AG08396 (cell line): Measurements from ENCODE around the gene SP100.
A peak's percentile ranks its signal among the peaks of the same experiment; 100 is the strongest.
"Not testable (repeated sequence)": the region's sequence is repeated elsewhere in the genome, so short reads cannot be mapped to it uniquely, and the experiment has no call there.

Source experiments
- DNase-seq: peaks from one replicate; pipeline ENCODE4 v3.0.0; 2012; ENCODE audit warnings: low spot score, mixed read lengths

SP100 gene

GRCh38 chr2:230416061-230416721 is at the start of gene SP100:
SP100 (plus strand) TSS chr2:230416201; CDS start chr2:230416297, 96 bp downstream.
- peak; percentile 76 for DNase-seq

GRCh38 chr2:230382108-230382507 is 33.9 kb upstream of the SP100 start:
- DNase-seq: no peak

- DNase-seq: no peak
These were observed 32.5 kb upstream of the SP100 start for GRCh38 chr2:230383453-230383852.

- no peak for DNase-seq
These were observed 31.0 kb upstream of the SP100 start for GRCh38 chr2:230384986-230385385.

- no peak for DNase-seq
These were observed 21.7 kb upstream of the SP100 start for GRCh38 chr2:230394301-230394700.

DNA sequence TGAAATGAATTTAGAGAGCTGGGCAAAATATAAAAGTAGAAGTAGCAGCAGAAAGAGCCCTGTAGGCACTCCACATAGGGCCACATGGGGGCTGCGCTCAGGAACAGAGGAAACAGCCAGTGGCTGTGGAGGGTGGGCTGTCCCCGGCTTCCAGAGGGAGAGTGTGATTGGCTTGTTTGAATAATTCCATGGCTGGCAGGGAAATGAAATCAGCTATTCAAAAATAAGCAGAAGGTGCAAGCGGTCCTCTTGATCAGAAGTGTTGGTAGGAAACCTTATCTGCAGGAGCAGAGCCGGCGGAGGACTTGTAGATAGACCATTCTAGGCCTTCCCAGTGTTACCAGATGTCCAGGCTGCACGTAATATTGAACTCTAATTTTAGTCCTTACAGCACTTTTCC is 17.3 kb upstream of the SP100 start:
- DNase-seq: not testable (repeated sequence)

DNA sequence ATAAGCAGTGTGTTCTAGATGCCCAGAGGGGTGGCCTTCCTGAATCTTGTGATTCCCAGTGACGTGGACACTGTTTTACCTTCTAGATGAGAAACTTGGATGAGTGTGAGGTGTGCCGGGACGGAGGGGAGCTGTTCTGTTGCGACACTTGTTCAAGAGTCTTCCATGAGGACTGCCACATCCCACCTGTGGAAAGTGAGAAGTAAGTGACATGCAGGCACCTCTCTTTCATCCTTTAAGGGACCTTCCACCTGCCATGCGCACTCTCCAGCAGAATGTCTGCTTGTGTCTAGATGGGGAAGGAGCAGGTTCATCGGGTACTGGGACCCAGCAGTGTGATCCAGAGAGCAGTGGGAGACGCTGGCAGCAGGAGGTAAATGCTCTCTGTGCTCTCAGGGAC is 16.0 kb upstream of the SP100 start:
- DNase-seq: no peak

DNA sequence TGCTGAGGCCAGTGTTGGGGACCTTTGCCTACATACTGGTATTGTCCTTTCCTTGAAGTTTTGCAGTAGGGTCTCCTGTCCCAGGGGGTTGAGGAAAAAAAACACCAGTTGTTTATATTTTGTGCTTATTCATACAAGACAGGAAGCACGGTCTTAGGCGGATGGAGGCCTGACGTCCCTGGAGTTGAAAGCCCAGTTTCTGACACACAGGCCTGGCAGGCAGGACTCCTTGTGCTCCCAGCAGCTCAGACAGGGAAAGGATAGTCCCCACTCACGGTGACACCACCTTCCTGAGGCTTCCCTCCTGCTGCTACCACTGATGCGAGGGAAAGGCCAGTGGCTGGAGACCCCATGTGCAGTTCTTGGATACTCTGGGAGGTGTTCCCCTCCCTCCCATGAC is 15.5 kb upstream of the SP100 start:
- no peak for DNase-seq

DNA sequence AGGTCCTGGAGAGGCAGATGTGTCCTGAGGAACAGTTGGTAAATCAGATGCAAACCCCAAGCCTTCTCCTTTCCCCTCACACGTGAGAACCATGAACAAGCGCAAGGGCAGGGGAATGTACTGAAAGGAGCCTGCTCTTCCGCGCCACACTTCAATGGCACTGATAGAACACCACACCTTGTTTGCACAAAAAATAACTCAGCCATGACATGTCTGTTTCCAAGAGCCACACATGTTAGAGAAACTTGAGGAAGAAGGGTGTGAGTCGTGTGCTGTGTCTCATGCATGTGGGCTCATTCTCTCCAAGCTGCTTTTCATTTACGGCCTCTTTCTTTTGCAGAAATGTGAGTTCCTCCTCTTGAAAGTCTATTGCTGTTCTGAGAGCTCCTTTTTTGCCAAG is 15.0 kb upstream of the SP100 start:
- DNase-seq: not testable (repeated sequence)

- no peak for DNase-seq
These were observed 12.3 kb upstream of the SP100 start for GRCh38 chr2:230403746-230404145.

DNA sequence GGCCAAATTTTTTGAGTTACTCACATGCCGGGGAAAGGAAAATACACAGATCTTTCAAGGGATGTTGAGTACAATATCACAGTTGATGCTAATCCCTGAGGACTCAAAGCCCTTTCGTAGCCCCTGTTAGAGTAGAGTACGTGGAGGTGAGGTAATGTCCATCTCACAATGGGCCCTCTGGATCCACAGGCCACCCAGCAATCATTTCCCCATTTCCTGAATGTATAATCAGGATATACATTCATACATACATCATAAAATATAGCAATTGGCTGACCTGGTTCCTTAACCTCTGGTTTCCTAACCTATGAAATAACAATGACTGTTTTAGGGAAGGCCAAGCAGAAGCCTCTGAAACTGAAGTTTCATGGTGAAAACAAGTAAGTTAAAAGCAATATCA is 10.2 kb upstream of the SP100 start:
- DNase-seq: no peak

DNA sequence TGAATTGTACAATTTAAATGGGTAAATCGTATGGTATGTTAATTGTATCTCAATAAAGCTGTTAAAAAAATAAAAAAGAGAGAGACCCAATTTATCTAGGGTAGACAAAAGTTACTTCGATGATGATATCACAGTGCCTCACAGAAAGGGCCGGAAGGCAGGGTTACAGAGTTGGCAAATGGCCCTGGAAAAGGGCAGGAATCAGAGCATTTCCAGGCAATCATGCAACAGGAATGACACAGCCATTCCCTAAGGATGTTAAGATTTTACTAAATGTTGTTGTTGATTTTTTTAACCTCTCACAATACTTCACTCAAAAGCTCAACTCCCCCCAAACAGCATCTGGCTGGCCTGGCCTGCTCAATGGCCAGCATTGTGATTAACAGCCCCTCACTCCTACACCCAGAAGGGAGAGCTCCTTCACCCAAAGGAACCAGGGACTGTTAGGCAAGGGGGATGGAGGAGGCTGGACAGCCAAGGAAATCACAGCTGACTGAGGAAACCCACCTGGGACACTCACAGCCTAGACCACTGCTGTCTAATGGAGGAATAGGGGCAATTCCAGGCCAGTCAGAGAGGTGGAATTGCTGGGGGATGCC is 7.7 kb upstream of the SP100 start:
- peak; percentile 78 for DNase-seq

- DNase-seq: not testable (repeated sequence)
These were observed 6.7 kb upstream of the SP100 start for GRCh38 chr2:230409316-230409715.

- no peak for DNase-seq
These were observed 5.7 kb upstream of the SP100 start for GRCh38 chr2:230410263-230410662.

- peak; percentile 22 for DNase-seq
These were observed 5.0 kb upstream of the SP100 start for GRCh38 chr2:230410861-230411569.

DNA sequence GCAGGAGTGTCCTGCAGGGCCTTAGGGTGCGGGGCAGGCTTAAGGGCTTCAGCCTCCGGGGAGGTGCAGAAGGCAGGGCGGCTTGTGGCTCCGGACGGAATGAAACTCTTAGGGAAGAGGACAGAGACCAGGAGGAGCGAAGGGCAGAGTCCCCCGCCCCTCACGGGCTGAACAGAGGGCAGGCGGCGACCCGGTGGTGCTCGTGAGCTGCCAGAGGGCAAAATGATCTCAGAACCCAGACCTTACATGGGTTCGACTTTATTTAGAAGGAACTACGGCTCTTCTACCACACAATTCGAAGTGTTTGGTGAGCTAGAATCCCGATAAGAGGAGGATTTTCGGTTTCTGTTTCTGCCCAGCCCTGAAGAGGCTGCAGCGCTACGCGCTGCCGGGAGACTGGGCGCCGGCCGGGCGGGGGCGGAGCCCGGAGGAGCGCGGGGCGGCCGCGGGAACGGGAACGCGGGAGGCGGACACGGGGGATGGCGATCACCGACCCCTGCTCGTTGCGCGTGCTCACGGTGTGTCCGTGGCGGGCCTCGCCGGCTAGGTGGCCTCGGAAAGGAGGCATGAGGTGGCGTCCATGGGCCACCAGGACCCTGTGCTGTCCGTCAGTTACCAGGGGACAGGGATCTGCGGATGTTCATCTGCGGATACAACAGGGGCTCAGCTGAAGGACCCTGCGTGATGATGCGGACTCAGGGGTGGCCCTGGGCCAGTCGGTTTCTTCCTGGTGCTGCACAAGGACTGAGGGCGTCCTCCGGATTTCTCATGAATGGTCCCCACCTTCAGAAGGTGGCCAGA is 4.2 kb upstream of the SP100 start:
- DNase-seq: peak; percentile 87

DNA sequence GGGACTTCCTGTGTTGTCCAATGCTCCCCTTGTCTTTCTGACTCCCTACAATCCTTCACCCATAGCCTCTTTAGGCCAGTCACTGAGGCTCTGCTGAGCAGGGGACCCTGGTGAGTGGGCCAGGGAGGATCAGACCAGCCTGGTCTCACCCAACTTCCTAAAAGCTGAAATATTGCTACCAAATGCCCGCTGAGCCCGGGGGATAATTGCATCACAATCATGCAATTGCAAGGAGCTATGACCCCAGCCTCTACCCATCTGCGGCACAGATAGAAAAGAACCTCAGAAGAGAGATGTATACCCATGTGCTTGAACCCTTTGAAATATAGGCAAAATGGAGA is 3.7 kb upstream of the SP100 start:
- DNase-seq: no peak

DNA sequence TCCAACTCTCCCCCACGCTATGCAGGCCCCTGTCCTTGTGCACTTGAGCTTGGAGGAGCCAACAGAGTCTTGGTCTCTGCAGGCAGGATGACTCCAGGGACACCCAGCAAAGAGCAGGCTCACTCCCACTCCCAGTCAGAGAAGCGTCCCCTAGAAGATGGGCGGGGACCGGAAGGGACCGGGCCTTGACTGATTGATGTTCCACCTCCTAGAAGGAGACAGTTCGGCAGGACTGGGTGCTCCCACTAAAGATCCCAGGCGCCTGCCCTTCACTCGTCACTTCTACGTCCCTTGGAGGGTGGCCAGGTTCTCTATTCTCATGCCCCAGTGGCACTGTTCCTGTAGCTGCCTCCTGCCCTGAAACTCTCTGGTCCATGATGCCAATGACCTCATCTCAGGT is 3.2 kb upstream of the SP100 start:
- no peak for DNase-seq

DNA sequence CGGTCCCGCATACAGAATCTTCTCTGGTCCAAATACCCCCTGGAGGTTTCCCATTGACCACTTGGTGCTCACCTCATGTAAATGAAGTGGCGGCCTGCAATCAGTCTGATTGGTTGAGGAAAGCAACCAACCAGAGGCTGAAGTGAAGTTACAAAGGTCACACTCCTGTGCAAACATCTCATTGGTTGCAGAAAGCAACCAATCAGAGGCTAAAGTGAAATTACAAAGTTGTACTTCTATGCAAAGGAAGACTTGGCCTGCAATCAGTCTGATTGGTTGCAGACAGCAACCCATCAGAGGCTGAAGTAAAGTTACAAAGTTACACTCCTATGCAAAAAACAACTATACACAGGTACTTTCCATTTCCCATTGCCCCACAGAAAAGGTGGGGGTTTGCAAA is 2.5 kb upstream of the SP100 start:
- DNase-seq: no peak

GRCh38 chr2:230414302-230414701 is 1.7 kb upstream of the SP100 start:
- no peak for DNase-seq

DNA sequence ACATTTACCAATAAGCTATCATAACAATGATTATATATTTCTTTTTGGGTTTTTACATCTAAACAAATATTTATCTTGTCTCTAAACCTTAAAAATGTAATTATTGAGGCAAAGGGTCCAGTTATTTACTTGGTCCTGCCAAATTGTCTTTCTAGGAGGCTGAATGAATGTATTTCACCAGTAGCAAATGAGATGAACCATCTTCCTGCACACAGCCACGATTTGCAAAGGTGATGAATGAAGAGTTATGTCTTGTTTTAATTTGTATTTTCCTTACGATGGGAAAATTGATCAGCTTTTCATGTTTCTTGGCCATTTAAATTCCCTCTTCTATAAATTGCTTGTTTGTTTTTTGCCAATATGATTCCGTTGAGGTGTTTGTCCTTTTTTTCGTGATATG is 1.4 kb downstream of the SP100 start:
- DNase-seq: no peak

- DNase-seq: peak; percentile 61
These were observed 2.5 kb downstream of the SP100 start for GRCh38 chr2:230418341-230419016.
